CD4-positive, alpha-beta T cell treated with Interleukin-12 subunit alpha and Interleukin-12 subunit beta, for 1 hour (primary cell): ENCODE results near the gene DENND1B.
"Not testable (repeated sequence)": the region's sequence is repeated elsewhere in the genome, so short reads cannot be mapped to it uniquely, and the experiment has no call there.

ENCODE experiments used
- DNase-seq: peaks from one replicate; pipeline ENCODE4 v3.0.0-alpha.2; 2020

Gene DENND1B

GRCh38 chr1:197619008-197619640 lies 156.2 kb downstream of the DENND1B start:
- peak; percentile 22 for DNase-seq

- DNase-seq: no peak
Observed at GRCh38 chr1:197618061-197618460, 157.2 kb downstream of the DENND1B start.

GRCh38 chr1:197615693-197616011 lies 159.6 kb downstream of the DENND1B start:
- no peak for DNase-seq

- peak; percentile 30 for DNase-seq
Observed at GRCh38 chr1:197614916-197615692, 160.2 kb downstream of the DENND1B start.

- DNase-seq: no peak
Observed at GRCh38 chr1:197606168-197606845, 169.0 kb downstream of the DENND1B start.

GRCh38 chr1:197604302-197604701 lies 171.0 kb downstream of the DENND1B start:
- DNase-seq: no peak

GRCh38 chr1:197600751-197601150 lies 174.5 kb downstream of the DENND1B start:
- no peak for DNase-seq

- DNase-seq: no peak
Observed at GRCh38 chr1:197599789-197600188, 175.5 kb downstream of the DENND1B start.

- no peak for DNase-seq
Observed at GRCh38 chr1:197598935-197599334, 176.3 kb downstream of the DENND1B start.

- no peak for DNase-seq
Observed at GRCh38 chr1:197595304-197595904, 179.9 kb downstream of the DENND1B start.

- DNase-seq: no peak
Observed at GRCh38 chr1:197590687-197591086, 184.6 kb downstream of the DENND1B start.

GRCh38 chr1:197585809-197586208 lies 189.5 kb downstream of the DENND1B start:
- DNase-seq: no peak

GRCh38 chr1:197577580-197577979 lies 197.7 kb downstream of the DENND1B start:
- DNase-seq: no peak

- DNase-seq: not testable (repeated sequence)
Observed at GRCh38 chr1:197575531-197575930, 199.7 kb downstream of the DENND1B start.

GRCh38 chr1:197572169-197572568 lies 203.1 kb downstream of the DENND1B start:
- DNase-seq: no peak

- DNase-seq: no peak
Observed at GRCh38 chr1:197567442-197567841, 207.8 kb downstream of the DENND1B start.

GRCh38 chr1:197561041-197561440 lies 214.2 kb downstream of the DENND1B start:
- DNase-seq: no peak

GRCh38 chr1:197559655-197560054 lies 215.6 kb downstream of the DENND1B start:
- DNase-seq: no peak

- DNase-seq: no peak
Observed at GRCh38 chr1:197559244-197559643, 216.0 kb downstream of the DENND1B start.

- DNase-seq: no peak
Observed at GRCh38 chr1:197557302-197557701, 218.0 kb downstream of the DENND1B start.

- no peak for DNase-seq
Observed at GRCh38 chr1:197553281-197553680, 222.0 kb downstream of the DENND1B start.

GRCh38 chr1:197546989-197547388 lies 228.3 kb downstream of the DENND1B start:
- DNase-seq: no peak

- DNase-seq: no peak
Observed at GRCh38 chr1:197544553-197544952, 230.7 kb downstream of the DENND1B start.

GRCh38 chr1:197544130-197544529 lies 231.2 kb downstream of the DENND1B start:
- no peak for DNase-seq
